HL-60/S4 (cell line): Measurements from ENCODE around the gene ST3GAL3.

ENCODE experiments used
- in situ Hi-C: fragments of 300-500 bp; cut with MboI; formaldehyde crosslinking; loops from 2 replicates; pipeline ENCODE4 v1.14.3; 2022; ENCODE audit warnings: low sequenced_read_pairs

ST3GAL3 gene

DNA sequence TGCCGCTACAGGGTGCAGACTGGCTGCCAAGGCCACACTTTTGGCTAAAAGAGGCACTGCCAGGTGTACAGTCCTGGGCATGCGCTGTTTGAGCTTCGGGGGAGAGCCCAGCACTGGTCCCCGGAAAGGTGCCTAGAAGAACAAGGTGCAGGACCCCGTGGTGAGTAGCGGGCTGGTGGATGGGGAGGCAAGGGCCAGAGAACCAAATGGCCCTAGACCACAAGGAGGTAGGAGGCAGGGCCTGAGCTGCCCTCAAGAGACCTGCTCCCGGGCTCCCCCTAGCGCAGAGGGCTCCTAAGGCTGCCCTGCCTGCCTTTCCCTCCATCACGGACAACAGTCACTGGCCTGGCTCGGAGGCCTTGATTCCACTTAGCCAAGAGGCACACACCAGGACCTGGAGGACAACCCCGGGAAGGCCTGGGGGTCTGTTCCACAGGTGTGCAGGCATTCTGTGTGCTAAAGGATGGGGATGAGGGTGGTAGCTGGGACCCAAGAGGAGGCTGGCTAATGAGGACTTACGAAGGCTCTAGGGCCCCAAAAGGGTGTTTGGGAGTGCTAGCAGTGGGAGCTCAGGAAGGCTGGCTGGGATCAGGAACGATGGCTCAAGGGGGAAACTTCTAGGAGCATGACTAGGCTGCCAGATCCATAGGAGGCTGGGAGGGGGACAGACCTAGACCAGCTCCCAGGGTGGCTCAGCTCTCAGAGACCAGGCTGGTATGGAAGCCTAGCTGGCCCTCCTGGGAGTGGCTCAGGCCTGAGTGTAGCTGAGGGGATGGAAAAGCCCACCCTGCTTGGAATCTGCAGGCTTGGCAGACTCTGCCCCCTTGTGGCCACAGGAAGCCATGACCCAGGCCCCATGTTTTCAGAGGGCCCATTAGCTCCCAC, 227.0 kb downstream of the ST3GAL3 start:
- in situ Hi-C loops = loop anchor here (5.0 to 25.0 kb wide), 3 partner anchors 177 to 697 kb away; partner anchors contain the start of gene PTPRF

- in situ Hi-C loops = loop anchor here (5.0 to 25.0 kb wide), 3 partner anchors 178 to 698 kb away; partner anchors contain the start of gene PTPRF
Observed at GRCh38 chr1:43934986-43935324, 227.6 kb downstream of the ST3GAL3 start.

DNA sequence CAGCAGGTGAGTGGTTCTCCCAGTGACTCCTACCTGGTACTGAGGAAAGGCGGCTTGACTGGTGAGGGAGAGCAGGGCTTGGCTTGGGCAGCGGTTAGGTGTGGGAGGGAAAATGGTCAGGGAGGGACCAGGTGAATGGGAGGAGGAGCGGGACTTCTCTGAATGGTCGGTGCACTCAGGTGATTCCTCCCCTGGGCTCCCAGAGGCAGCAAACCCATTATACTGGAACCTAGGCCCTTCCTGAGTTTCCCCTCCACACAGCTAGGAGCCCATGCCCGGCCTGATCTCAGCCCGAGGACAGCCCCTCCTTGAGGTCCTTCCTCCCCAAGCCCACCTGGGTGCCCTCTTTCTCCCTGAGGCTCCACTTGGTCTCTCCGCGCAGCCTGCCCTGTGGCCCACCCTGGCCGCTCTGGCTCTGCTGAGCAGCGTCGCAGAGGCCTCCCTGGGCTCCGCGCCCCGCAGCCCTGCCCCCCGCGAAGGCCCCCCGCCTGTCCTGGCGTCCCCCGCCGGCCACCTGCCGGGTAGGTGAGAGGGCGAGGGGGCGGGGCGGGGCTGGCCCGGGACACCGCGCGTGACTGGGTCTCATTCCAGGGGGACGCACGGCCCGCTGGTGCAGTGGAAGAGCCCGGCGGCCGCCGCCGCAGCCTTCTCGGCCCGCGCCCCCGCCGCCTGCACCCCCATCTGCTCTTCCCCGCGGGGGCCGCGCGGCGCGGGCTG, 228.5 kb downstream of the ST3GAL3 start:
- in situ Hi-C loops = loop anchor here (25.0 kb wide), 2 partner anchors 399 to 699 kb away; partner anchors contain the start of gene PTPRF

- in situ Hi-C loops = loop anchor here (25.0 kb wide), 2 partner anchors 399 to 699 kb away; partner anchors contain the start of gene PTPRF
Observed at GRCh38 chr1:43936431-43937151, 229.3 kb downstream of the ST3GAL3 start.

DNA sequence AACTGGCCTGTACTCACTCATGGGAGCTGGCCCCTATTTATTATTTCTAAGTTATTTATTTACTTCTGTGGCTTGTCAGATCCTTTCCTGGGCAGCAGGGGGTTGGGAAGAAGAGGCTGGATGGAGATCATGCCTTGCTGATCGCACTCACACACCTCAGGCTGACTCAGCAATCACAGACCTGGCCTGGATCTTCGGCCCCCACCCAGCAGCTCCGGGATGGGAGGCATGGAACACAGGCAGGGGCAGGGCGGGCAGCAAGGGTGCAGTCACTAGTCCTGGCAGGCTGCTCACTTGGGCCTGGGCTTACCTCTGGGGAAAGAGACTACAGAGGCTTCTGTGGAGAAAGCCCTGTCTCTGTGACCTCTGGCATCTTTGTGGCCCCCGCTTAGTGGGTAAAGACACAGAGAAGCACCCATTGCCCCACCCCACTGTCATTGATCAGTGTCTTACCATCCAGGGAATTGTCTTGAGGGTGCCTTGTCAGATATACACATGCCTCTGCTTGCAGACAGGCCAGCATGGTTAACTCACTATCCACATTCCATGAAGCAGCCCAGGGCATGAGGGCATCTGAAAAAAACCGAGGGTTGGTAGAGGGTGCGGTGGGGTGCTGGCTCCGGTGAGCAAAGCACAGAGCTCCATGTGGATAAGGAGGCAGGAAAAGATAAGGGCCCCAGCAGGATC, 230.0 kb downstream of the ST3GAL3 start:
- in situ Hi-C loops = loop anchor here (25.0 kb wide), 2 partner anchors 400 to 700 kb away; partner anchors contain the start of gene PTPRF

GRCh38 chr1:43938383-43938782, 231.0 kb downstream of the ST3GAL3 start:
- in situ Hi-C loops = loop anchor here (25.0 kb wide), 2 partner anchors 401 to 701 kb away; partner anchors contain the start of gene PTPRF

DNA sequence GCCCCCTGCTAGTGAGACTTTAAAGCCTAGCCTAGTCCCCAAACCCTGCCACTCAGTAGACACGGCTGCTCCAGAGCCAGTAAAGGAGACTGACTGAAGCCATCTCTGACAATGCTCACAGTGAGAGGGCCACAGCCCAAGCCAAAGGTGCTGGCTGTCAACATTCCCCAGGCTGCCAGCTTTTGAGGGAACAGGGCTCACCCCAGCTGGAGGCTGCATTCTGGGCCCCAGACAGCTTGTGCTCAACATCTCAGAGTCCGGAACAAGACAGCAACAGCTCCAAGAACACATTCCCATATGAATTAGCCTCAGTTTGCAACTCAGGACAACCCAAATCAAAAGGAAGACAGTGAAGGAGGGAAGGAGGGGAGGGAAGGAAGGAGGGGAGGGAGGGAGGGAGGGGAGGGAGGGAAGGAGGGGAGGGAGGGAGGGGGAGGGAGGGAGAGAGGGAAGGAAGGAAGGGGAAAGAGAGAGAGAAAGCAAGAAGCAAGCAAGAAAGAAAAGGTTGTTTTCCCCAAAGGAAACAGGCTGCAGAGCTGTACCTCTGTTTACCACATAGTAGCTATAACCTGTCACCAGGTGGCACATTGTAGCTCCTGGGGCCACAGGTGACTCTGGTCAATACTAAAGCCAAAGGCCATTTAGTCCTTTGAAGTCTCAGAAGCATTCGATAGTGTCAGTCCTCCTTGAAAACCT, 231.7 kb downstream of the ST3GAL3 start:
- in situ Hi-C loops = loop anchor here (25.0 kb wide), 2 partner anchors 402 to 702 kb away; partner anchors contain the start of gene PTPRF

DNA sequence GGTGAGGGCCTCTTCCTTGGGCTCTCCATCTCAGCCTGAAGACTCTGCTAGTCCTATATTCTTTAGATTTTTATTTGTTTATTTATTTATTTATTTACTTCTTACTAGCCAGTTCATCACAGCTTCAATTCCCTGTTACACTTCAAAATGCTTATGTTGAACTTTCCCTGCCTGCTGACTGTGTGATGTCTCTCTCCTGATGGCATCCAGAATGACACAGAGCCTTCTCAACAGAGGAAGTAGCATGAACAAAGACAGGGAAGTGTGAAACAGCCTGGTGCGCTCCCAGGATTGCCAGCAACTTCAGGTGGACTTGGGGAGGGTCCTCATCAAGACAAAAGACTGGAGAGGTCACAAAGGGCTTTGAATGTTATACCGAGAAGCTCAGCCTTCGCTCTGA, 235.1 kb downstream of the ST3GAL3 start:
- in situ Hi-C loops = loop anchor here (25.0 kb wide), 2 partner anchors 405 to 705 kb away; partner anchors contain the start of gene PTPRF

GRCh38 chr1:43944860-43945259, 237.5 kb downstream of the ST3GAL3 start:
- in situ Hi-C loops = loop anchor here (25.0 kb wide), 2 partner anchors 408 to 708 kb away; partner anchors contain the start of gene PTPRF

- in situ Hi-C loops = loop anchor here (25.0 kb wide), 2 partner anchors 408 to 708 kb away; partner anchors contain the start of gene PTPRF
Observed at GRCh38 chr1:43945674-43946235, 238.4 kb downstream of the ST3GAL3 start.

DNA sequence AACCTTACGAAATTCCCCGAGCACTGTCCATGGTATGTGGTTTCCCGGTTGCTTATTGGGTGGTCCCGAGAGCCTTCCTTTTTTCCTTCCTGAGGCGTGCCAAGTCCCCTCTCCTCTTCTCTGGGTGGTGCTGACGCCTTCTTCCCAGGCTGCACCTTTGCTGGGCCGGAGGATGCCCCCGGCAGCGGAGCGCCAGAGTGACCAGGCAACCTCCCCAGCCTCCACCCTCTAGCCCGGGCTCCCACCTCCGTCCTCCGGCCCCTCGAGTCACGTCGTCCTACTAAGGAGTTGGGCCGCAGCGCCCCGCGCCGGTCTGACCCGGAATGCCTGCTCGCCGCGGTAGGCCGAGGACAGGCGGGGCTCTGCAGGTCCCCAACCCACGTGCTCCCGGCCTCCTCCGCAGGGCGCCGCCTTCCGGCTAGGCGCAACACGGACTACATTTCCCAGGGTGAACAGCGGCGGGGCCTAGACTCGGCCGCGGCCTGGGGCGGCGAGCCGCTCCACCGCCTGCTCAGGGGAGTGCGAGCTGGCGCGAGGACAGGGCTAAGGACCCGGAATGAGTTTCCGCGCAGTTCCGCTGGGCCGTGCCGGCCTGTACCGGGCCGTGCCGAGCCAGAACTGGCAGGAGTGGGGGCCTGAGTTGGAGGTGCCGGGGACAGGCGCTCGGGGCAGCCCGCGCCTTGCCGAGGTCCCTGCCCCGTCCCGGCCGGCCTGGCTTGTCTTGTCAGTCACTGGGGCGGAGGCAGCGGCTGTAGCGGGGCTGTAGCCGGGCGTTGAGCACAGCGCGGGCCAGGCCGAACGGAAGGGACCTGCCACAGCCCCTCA, 239.1 kb downstream of the ST3GAL3 start, which contains the start of gene IPO13:
TSS of gene IPO13 (plus strand) at position 715 of the 825 bp plus-strand sequence. CDS start 651 bp downstream, outside the sequence.
- in situ Hi-C loops = loop anchor here (25.0 kb wide), 2 partner anchors 409 to 709 kb away; partner anchors contain the start of gene PTPRF

GRCh38 chr1:43947061-43947873, 239.9 kb downstream of the ST3GAL3 start:
- in situ Hi-C loops = loop anchor here (25.0 kb wide), 2 partner anchors 410 to 710 kb away; partner anchors contain the start of gene PTPRF

DNA sequence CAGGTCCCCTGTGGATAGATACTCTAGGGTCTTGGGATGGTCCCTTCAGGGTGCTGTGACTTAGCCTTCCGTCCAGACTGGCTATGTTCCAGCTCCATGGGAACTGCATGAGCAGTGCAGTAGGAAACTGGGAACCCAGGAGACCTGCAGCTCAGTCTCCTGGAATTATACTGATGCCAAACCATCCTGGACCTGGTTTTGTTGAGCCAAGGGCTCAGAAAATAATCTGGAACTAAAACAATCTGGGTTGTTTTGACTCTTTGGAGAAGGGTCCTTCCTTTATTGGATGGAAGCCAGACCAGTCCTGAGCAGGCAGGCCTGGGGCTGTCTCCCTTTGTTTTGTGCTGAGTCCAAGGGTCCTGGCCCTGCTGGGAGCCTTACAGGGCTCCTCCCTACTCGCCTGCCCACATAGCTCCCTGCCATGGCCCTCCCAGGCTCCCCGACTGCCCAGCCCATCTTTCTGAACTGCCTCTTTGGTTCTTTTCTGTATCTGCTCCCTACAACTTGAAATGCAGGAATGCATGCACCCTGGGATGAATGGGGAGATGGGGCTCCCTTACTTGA, 240.6 kb downstream of the ST3GAL3 start:
- in situ Hi-C loops = loop anchor here (25.0 kb wide), 2 partner anchors 411 to 711 kb away; partner anchors contain the start of gene PTPRF

DNA sequence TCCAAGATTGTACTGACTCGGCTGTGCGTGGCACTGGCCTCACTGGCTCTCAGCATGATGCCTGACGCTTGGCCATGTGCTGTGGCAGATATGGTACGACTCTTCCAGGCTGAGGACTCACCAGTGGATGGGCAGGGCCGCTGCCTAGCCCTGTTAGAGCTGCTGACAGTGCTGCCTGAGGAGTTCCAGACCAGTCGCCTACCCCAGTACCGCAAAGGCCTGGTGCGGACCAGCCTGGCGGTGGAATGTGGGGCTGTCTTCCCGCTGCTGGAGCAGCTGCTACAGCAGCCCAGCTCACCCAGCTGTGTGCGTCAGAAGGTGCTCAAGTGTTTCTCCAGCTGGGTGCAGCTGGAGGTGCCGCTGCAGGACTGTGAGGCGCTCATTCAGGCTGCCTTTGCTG, 242.3 kb downstream of the ST3GAL3 start:
- in situ Hi-C loops = loop anchor here (25.0 kb wide), 2 partner anchors 412 to 712 kb away; partner anchors contain the start of gene PTPRF

DNA sequence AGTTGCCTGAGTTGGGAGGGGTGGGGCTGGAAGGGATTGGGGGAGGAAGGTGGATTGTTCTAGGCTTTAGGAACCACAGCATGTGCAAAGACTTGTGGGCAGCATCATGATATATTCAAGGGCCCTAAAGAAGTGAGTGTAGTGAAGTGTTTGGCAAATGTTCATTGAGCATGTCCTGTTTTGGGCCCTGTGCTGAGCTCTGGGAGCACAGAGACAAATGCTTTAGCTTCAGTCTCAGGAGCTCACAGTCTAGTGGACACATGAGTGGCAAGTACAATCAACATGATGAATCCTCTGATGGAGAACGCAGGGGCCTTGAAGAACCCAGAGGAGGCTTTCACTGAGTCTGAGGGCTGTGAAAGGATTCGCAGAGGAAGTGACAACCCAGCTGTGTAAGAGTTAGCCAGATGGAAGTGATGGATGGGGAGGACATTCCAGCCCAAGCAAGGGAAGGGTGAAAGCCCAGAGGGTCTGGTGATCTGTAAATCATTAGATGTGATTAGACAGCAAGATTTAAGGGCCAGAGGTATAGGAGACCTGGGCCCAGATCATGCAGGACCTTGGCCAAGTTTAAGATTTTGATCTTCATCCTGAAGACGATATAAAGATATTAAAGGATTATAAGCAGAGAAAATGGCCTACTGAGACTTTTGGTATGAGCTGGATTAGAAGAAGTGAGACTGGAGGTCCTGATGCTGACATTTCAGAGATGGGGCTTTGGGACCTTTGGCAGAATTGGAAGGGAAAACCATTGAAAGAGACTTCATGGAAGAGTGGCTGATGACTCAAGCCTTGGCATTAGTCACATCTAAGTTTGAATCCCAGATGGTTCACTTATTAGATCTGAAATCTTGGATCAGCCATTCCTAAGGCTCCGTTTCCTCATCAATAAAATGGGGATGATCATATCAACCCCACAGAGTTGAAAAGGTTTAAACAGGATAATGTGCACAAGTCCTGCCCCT, 244.0 kb downstream of the ST3GAL3 start:
- in situ Hi-C loops = no loop called here
